ENCODE results near the gene ARHGEF3. TPM values are rescaled to one million over a fixed set of nuclear protein-coding genes. Genes with fewer than 3 reads are reported as not detected.

ARHGEF3 gene
- total and polyA plus RNA-seq, 2 donors (not counting 3 experiments of a cell fraction or from before 2014, with no cell fraction given): 6.7 to 16.3 TPM

DNA sequence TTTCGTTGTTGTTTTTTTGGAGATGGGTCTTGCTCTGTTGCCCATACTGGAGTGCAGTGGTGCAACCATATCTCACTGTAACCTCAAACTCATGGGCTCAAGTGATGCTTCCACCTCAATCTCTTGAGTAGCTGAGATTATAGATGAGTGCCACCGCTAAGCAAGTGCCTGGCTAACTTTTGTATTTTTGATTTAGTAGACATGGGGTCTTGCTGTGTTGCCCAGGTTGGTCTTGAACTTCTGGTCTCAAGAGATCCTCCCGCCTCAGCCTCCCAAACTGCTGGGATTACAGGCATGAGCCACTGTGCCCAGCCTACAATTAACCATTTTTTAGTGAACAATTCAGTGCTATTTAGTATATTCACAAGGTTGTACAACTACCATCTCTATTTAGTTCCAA lies 42.2 kb downstream of the ARHGEF3 start:
- Histone ChIP-seq H3K79me2 (ENCODE audit: control insufficient read depth, insufficient read depth, low read length) (no peaks in the 10 kb centered on the region), H3K36me3 (ENCODE audit: control insufficient read depth in 2 of 2, extremely low read depth in 1 of 2, insufficient read depth in 2 of 2, low read length in 2 of 2) (no peaks in the 10 kb centered on the region), H3K4me2 (ENCODE audit: insufficient read depth, low read length) (no peak overlapping the region), H3K9me3 (replicated peaks; ENCODE audit: control insufficient read depth, insufficient read depth, low read length) (no peaks in the 10 kb centered on the region), H3K27ac (ENCODE audit: insufficient read depth, low read depth, low read length) (no peak overlapping the region), H3K4me3 (replicated peaks in 1 of 3; ENCODE audit: insufficient read depth in 1 of 3, low read depth in 1 of 3, low read length in 3 of 3) (no peak overlapping the region), H3K4me1 (ENCODE audit: control insufficient read depth, extremely low read depth, insufficient read depth, low read length) (peaks cover 25% of the 10 kb centered on the region), H4K20me1 (replicated peaks; ENCODE audit: control insufficient read depth, extremely low read depth, insufficient read depth, low read length) (no peaks in the 10 kb centered on the region), H3K9me1 (replicated peaks; ENCODE audit: control insufficient read depth, extremely low read depth, insufficient read depth, low read length) (no peaks in the 10 kb centered on the region), H3K9ac (replicated peaks; ENCODE audit: extremely low read depth, insufficient read depth, low read length) (no peak overlapping the region), H2AFZ (ENCODE audit: low read depth, low read length) (no peak overlapping the region), H3K27me3 (ENCODE audit: control insufficient read depth in 2 of 2, insufficient read depth in 2 of 2, low read length in 2 of 2) (no peaks in the 10 kb centered on the region)
- POLR2A ChIA-PET: no interaction called here
- intact Hi-C loops (cut with micrococcal nuclease) (loop anchor here (5.0 kb wide), 2 partner anchors 43 to 228 kb away; partner anchors contain the start of gene ARHGEF3), dilution Hi-C loops (cut with MboI; ENCODE audit: extremely low pct_ligation_motif_present, low sequenced_read_pairs) (no loop called here)
- FAIRE-seq: no peak
- no peak for DNase-seq (ENCODE audit: low read depth, low spot score)
- BruUV-seq (replicated peaks): no TSS peak
- CTCF ChIA-PET: interaction anchor here (1.1 to 1.9 kb wide), 2 partner anchors 45 to 230 kb away, joined by 4 to 7 read pairs; no protein-coding TSS in a partner anchor
- no peak for TF ChIP-seq JUN (IDR thresholded peaks at IDR 0.05; ENCODE audit: borderline replicate concordance, insufficient read depth, insufficient read length, low read depth)
- TF ChIP-seq EZH2 (IDR thresholded peaks at IDR 0.05; ENCODE audit: borderline replicate concordance, low read depth, low read length, severe bottlenecking): no peak
- TF ChIP-seq FOS (IDR thresholded peaks at IDR 0.05; ENCODE audit: borderline replicate concordance, insufficient read depth, low read length): no peak
- TF ChIP-seq POLR2AphosphoS5 (IDR thresholded peaks at IDR 0.05; ENCODE audit: insufficient read depth, low read depth, low read length): no peak
- no peak for TF ChIP-seq MAX (IDR thresholded peaks at IDR 0.05; ENCODE audit: insufficient read depth, insufficient read length)
- no peak for TF ChIP-seq MYC (IDR thresholded peaks at IDR 0.05; ENCODE audit: low read depth, low read length)
- TF ChIP-seq GATA2 (IDR thresholded peaks at IDR 0.05; ENCODE audit: insufficient read depth, insufficient read length, low read depth, low read length): no peak
- no peak for TF ChIP-seq CTCF (IDR thresholded peaks at IDR 0.05; ENCODE audit: extremely low read depth in 1 of 2, insufficient read depth in 1 of 2, low read depth in 1 of 2, low read length in 2 of 2)
- no peak for TF ChIP-seq POLR2A (IDR thresholded peaks at IDR 0.05; ENCODE audit: low read depth, low read length)

Data from endothelial cell of umbilical vein (primary cell).